Body of pancreas (tissue), 4 donors: Measurements from ENCODE around the gene SNRNP25.
"Not testable (repeated sequence)": the region's sequence is repeated elsewhere in the genome, so short reads cannot be mapped to it uniquely, and the experiment has no call there.

Source experiments
- CTCF ChIP-seq, 7 experiments: fragments of 450-650 bp in 4 of 7; fragments of 200-600 bp in 3 of 7; sonication (generic) in 3 of 7; IDR thresholded peaks; one replicate each; pipeline ENCODE4 v1.5.1; 2016 to 2019; ENCODE audit warnings: antibody characterized with exemption in 7 of 7
- POLR2A ChIP-seq, 3 donors: fragments of 450-650 bp; IDR thresholded peaks; one replicate each; pipeline ENCODE4 v1.6.1; 2016; ENCODE audit warnings: antibody characterized with exemption in 3 of 3, mild to moderate bottlenecking in 2 of 3

GRCh38 chr16:24151-24550, 29.5 kb upstream of the SNRNP25 start:
- not testable (repeated sequence) for TF ChIP-seq CTCF, POLR2A (IDR thresholded peaks at IDR 0.05)
